TTC549 (cell line): ENCODE measurements around the gene LIMS1.
"Not testable (repeated sequence)": the region's sequence is repeated elsewhere in the genome, so short reads cannot be mapped to it uniquely, and the experiment has no call there.

ENCODE experiments used
- FAIRE-seq: peaks from 2 replicates; lab custom pipeline; 2012; peaks lifted over from hg19 to GRCh38; lab: Jason Lieb, UNC

Gene LIMS1

GRCh38 chr2:108587621-108588020 is 53.4 kb downstream of the LIMS1 start:
- FAIRE-seq: no peak

GRCh38 chr2:108588070-108588668 is 53.9 kb downstream of the LIMS1 start:
- no peak for FAIRE-seq

- no peak for FAIRE-seq
Observed at GRCh38 chr2:108589372-108589771, 55.1 kb downstream of the LIMS1 start.

GRCh38 chr2:108589781-108590180 is 55.5 kb downstream of the LIMS1 start:
- FAIRE-seq: no peak

- FAIRE-seq: no peak
Observed at GRCh38 chr2:108591163-108591562, 56.9 kb downstream of the LIMS1 start.

GRCh38 chr2:108593547-108594098 is 59.4 kb downstream of the LIMS1 start:
- FAIRE-seq: no peak

- FAIRE-seq: no peak
Observed at GRCh38 chr2:108594132-108594981, 60.1 kb downstream of the LIMS1 start.

GRCh38 chr2:108594982-108595464 is 60.8 kb downstream of the LIMS1 start:
- no peak for FAIRE-seq

- not testable (repeated sequence) for FAIRE-seq
Observed at GRCh38 chr2:108595771-108596170, 61.5 kb downstream of the LIMS1 start.

GRCh38 chr2:108597105-108597744 is 63.0 kb downstream of the LIMS1 start:
- not testable (repeated sequence) for FAIRE-seq

GRCh38 chr2:108601199-108601598 is 66.9 kb downstream of the LIMS1 start:
- FAIRE-seq: not testable (repeated sequence)

- FAIRE-seq: no peak
Observed at GRCh38 chr2:108602422-108602821, 68.2 kb downstream of the LIMS1 start.

- FAIRE-seq: no peak
Observed at GRCh38 chr2:108604196-108604595, 69.9 kb downstream of the LIMS1 start.

- no peak for FAIRE-seq
Observed at GRCh38 chr2:108605947-108606346, 71.7 kb downstream of the LIMS1 start.

- FAIRE-seq: peak; percentile 75
Observed at GRCh38 chr2:108607706-108608301, 73.5 kb downstream of the LIMS1 start.

GRCh38 chr2:108611021-108611420 is 76.8 kb downstream of the LIMS1 start:
- no peak for FAIRE-seq

GRCh38 chr2:108612153-108612513 is 77.9 kb downstream of the LIMS1 start:
- FAIRE-seq: no peak

- no peak for FAIRE-seq
Observed at GRCh38 chr2:108612514-108613183, 78.4 kb downstream of the LIMS1 start.

GRCh38 chr2:108613261-108614042 is 79.2 kb downstream of the LIMS1 start:
- no peak for FAIRE-seq

GRCh38 chr2:108614043-108614545 is 79.8 kb downstream of the LIMS1 start:
- FAIRE-seq: no peak

- no peak for FAIRE-seq
Observed at GRCh38 chr2:108614659-108615058, 80.4 kb downstream of the LIMS1 start.
